RWPE1 (cell line): ENCODE data around the gene KLHL6.
"Not testable (repeated sequence)": the region's sequence is repeated elsewhere in the genome, so short reads cannot be mapped to it uniquely, and the experiment has no call there.

ENCODE experiments used
- CTCF ChIA-PET: fragments of 350-600 bp; sonication (Branson Sonifier 250); formaldehyde crosslinking; extraction: SDS; loops from one replicate; lab custom pipeline; 2021; lab: Yijun Ruan, JAX
- POLR2A ChIA-PET: fragments of 400-600 bp; formaldehyde crosslinking; extraction: SDS; loops from one replicate; lab custom pipeline; 2020; ENCODE audit warnings: antibody characterized with exemption; ENCODE audit not compliant: low non-redundant PET; lab: Yijun Ruan, JAX
- DNase-seq: peaks from one replicate; pipeline ENCODE4 v3.0.0; 2012; ENCODE audit warnings: low spot score
- H3K27ac ChIP-seq: fragments of 450-650 bp; 2 replicates; pipeline ENCODE4 v1.5.1; 2017
- TF ChIP-seq, protein P1 (sequence below): fragments of 450-650 bp; conservative IDR thresholded peaks from 2 replicates; pipeline ENCODE4 v1.5.1; 2017; ENCODE audit warnings: low read depth, mild to moderate bottlenecking

The KLHL6 gene

DNA sequence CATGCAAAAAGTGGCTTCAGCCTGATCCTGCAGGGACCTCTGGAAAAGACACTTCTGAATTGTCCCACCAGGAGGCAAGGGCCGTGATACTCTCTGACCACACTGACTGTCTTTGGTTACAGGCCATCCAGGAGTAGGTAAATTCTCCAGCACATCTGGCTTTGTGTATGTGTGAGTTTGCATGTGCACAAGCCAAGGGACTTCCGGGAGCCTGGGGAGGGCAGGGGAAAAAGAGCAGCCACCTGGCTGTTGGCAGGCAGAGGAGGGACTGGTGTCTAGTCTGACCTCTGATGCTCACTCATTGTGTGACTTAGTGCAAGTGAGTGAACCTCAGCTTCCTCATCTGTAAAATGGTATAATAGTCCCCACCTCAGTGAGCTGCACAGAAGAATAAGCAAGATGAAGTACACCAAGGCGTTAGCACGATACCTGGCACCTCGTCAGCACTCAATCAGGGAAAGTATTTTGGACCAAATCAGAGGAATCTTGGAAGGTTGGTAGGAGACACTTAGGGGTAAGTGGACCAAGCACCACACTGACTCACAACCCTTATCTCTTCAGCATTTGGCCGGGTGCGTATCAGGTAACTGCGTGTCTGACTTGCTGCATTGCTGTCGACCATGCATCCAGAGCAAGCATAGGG is 19.1 kb downstream of the KLHL6 start:
- DNase-seq = no peak
- TF ChIP-seq, protein P1, sequence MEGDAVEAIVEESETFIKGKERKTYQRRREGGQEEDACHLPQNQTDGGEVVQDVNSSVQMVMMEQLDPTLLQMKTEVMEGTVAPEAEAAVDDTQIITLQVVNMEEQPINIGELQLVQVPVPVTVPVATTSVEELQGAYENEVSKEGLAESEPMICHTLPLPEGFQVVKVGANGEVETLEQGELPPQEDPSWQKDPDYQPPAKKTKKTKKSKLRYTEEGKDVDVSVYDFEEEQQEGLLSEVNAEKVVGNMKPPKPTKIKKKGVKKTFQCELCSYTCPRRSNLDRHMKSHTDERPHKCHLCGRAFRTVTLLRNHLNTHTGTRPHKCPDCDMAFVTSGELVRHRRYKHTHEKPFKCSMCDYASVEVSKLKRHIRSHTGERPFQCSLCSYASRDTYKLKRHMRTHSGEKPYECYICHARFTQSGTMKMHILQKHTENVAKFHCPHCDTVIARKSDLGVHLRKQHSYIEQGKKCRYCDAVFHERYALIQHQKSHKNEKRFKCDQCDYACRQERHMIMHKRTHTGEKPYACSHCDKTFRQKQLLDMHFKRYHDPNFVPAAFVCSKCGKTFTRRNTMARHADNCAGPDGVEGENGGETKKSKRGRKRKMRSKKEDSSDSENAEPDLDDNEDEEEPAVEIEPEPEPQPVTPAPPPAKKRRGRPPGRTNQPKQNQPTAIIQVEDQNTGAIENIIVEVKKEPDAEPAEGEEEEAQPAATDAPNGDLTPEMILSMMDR = no peak
- H3K27ac ChIP-seq = no peak overlapping the region
- CTCF ChIA-PET = no interaction called here
- POLR2A ChIA-PET = no interaction called here

DNA sequence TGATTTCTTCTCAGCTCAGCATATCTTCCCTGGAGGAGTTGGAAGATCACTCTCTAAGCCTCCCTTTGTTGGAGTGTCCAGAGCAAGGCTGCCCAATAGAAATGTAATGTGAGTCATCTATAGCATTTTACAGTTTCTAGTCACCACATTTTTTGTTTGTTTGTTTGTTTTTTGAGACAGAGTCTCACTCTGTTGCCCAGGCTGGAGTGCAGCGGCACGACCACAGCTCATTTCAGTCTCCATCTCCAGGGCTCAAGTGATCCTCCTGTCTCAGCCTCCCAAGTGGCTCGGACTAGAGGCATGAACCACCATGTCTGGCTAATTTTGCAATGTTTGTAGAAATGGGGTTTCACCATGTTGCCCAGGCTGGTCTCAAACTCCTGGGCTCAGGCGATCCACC is 21.3 kb downstream of the KLHL6 start:
- no peak overlapping the region for H3K27ac ChIP-seq
- TF ChIP-seq, protein P1 = no peak
- POLR2A ChIA-PET = no interaction called here
- CTCF ChIA-PET = no interaction called here
- no peak for DNase-seq

DNA sequence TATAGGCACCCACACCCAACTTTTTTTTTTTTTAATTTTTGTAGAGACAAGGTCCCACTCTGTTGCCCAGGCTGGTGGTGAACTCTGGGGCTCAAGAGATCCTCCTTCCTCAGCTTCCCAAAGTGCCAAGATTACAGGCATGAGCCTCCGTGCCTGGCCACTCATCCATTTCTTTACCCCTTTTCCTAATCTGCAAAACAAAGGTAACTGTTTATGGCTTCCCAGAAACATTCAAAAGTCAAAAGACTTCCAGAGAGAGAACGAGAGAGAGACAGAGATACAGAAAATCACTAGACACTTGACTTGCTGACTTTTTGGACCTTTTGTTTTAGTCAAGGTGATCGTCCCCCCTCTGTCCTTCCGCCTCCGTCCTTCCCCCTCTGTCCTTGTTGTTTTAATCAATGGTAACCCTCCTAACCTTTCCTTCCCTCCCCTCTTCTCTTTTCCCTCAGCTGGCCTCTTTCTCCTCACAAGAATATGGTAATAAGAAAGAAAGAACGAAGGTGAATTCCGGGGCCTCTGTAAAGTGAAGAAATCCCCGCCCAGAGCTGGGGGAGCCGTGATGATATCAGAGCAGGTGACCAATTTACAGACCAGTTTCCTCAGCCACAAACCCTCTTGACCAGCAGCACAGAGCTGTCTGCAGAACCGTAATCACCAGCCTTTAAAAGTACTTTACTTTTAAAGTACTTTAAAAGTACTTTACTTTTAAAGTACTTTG is 21.9 kb downstream of the KLHL6 start:
- H3K27ac ChIP-seq = no peak overlapping the region
- DNase-seq = no peak
- ChIA-PET CTCF (no interaction called here), POLR2A (no interaction called here)
- TF ChIP-seq, protein P1 = no peak

DNA sequence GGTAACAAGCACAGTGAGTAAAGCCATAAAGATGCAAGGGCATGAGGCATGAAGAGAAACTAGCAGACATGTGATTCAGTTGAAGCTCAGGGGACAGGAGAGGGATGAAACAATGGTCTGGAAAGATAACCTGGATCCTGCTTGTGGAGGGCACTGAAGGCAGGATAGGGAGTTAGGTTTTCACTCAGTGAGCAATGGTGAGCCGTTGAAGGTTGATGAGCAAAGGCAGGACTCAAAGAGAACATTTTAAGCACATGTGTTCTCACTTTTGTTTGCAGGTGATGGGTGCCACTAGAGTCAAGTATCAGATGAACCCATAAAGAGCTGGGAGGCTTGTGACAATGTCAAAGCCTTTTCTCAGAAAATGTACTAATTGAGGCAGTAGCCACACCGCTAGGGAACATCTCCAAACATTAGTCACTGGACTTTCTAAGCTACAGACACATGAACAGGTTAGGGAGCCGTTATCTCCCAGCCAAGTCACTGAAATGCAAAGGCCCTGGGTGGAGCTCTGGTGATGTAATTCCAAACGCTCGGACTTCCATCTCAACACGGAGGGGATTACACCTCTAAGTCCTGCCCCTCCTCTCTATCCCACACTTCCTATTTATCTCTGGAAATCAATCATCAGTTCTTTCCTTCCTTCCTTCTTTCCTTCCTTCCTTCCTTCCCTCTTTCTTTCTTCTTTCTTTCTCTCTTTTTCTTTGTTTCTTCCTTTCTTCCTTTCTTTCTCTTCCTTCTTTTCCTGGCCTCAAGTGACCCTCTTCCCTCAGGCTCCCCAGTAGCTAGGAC is 22.7 kb downstream of the KLHL6 start:
- TF ChIP-seq, protein P1 = no peak
- POLR2A ChIA-PET = no interaction called here
- CTCF ChIA-PET = no interaction called here
- DNase-seq = no peak
- no peak overlapping the region for H3K27ac ChIP-seq

DNA sequence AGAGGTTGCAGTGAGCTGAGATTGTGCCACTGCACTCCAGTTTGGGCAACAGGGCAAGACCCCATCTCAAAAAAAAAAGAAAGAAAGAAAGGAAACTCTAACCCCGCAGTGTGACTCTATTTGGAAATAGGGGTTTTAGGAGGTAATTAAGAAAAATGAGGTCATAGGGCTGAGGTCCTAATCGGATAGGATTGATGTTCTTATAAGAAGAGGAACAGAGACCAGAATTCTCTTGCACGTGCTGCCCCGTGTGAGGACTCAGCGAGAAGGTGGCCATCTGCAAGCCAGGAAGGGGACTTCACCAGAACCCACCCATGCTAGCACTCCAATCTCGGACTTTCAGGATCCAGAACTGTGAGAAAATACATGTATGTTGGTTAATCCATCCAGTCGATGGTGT is 25.8 kb downstream of the KLHL6 start:
- TF ChIP-seq, protein P1 = no peak
- no peak overlapping the region for H3K27ac ChIP-seq
- CTCF ChIA-PET = no interaction called here
- POLR2A ChIA-PET = no interaction called here
- no peak for DNase-seq

DNA sequence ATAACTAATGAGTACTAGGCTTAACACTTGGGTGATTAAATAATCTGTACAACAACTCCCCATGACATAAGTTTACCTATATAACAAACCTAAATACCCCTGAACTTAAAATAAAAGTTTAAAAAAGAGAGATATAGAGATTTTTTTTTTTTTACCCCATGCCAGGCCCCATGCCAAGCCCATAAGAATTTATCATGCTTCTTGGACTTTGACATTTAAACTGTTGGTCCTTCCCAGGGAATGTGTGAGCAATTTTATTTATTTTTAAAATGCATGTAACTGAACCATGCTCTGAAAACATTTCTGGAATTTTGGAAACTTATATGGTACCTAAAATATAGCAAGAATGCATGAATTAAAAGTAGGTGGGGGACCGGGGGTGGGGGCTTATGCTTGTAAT is 26.3 kb downstream of the KLHL6 start:
- ChIA-PET POLR2A (no interaction called here), CTCF (no interaction called here)
- TF ChIP-seq, protein P1 = no peak
- DNase-seq = no peak
- H3K27ac ChIP-seq = no peak overlapping the region

DNA sequence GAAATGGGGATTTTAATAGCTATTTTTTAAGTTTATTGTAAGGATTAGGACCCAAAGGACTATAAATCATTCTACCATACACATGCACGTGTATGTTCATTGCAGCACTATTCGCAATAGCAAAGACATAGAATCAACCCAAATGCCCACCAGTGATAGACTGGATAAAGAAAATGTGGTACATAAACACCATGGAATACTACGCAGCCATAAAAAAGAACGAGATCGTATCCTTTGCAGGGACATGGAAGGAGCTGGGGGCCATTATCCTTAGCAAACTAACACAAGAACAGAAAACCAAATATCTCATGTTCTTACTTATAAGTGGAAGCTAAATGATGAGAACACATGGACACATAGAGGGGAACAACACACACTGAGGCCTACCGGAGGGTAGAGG is 26.7 kb downstream of the KLHL6 start:
- CTCF ChIA-PET, POLR2A ChIA-PET, H3K27ac ChIP-seq, DNase-seq: not testable (repeated sequence)
